GM23338 (cell line): Measurements from ENCODE around the gene CARNS1. TPM values are rescaled to one million over a fixed set of nuclear protein-coding genes. Genes with fewer than 3 reads are reported as not detected.

ENCODE experiments used
- ATAC-seq: fragments of 200-7000 bp; cut with Tn5 transposase; 3 replicates; pipeline ENCODE4 v1.9.1; 2020
- DNase-seq: peaks from one replicate; pipeline ENCODE4 v3.0.0-alpha.2; 2015; ENCODE audit warnings: low spot score
- H2AFZ ChIP-seq: fragments of 200-600 bp; sonication (generic); 2 replicates; pipeline ENCODE4 v1.8.0; 2016; ENCODE audit warnings: antibody characterized with exemption, mild to moderate bottlenecking, moderate library complexity
- H3F3A ChIP-seq: fragments of 200-600 bp; sonication (generic); replicated peaks from 2 replicates; pipeline ENCODE4 v1.8.0; 2017; ENCODE audit warnings: antibody characterized with exemption, mixed run types, low read depth
- H3K27ac ChIP-seq: fragments of 200-600 bp; sonication (generic); 2 replicates; pipeline ENCODE4 v1.6.1; 2016; ENCODE audit warnings: low read depth
- H3K27me3 ChIP-seq: fragments of 200-600 bp; sonication (generic); 2 replicates; pipeline ENCODE4 v1.8.0; 2016; ENCODE audit warnings: mild to moderate bottlenecking, mixed run types, moderate library complexity; ENCODE audit not compliant: insufficient read depth
- H3K36me3 ChIP-seq: fragments of 200-600 bp; sonication (generic); 2 replicates; pipeline ENCODE4 v1.8.0; 2016; ENCODE audit warnings: mild to moderate bottlenecking; ENCODE audit not compliant: insufficient read depth
- H3K4me1 ChIP-seq: fragments of 200-600 bp; sonication (generic); 2 replicates; pipeline ENCODE4 v1.8.0; 2016; ENCODE audit warnings: mild to moderate bottlenecking, moderate library complexity; ENCODE audit not compliant: insufficient read depth
- H3K4me2 ChIP-seq: fragments of 200-600 bp; sonication (generic); 2 replicates; pipeline ENCODE4 v1.7.1; 2017; ENCODE audit warnings: mixed run types
- H3K4me3 ChIP-seq: fragments of 200-600 bp; sonication (generic); 2 replicates; pipeline ENCODE4 v1.6.1; 2016; ENCODE audit warnings: mixed run types
- H3K79me2 ChIP-seq: fragments of 200-600 bp; sonication (generic); replicated peaks from 2 replicates; pipeline ENCODE4 v1.8.0; 2017; ENCODE audit warnings: mild to moderate bottlenecking; ENCODE audit not compliant: insufficient read depth
- H3K9me2 ChIP-seq: fragments of 200-600 bp; sonication (generic); 2 replicates; pipeline ENCODE4 v1.8.0; 2017; ENCODE audit not compliant: insufficient read depth
- H4K20me1 ChIP-seq: fragments of 200-600 bp; sonication (generic); replicated peaks from 2 replicates; pipeline ENCODE4 v1.8.0; 2017; ENCODE audit warnings: mild to moderate bottlenecking; ENCODE audit not compliant: insufficient read depth
- H3K27ac Mint-ChIP-seq: 2 replicates; pipeline ENCODE4 v1.8.0; 2020; ENCODE audit warnings: inconsistent platforms, mild to moderate bottlenecking, moderate library complexity, mixed read lengths
- H3K27me3 Mint-ChIP-seq: 3 replicates; pipeline ENCODE4 v1.8.0; 2022; ENCODE audit warnings: low read depth, mild to moderate bottlenecking, moderate library complexity, mixed read lengths, inconsistent platforms; ENCODE audit not compliant: insufficient read depth, poor library complexity
- H3K36me3 Mint-ChIP-seq: 3 replicates; pipeline ENCODE4 v1.8.0; 2021; ENCODE audit warnings: low read depth, mild to moderate bottlenecking, inconsistent platforms, moderate library complexity, mixed read lengths
- H3K4me1 Mint-ChIP-seq: 3 replicates; pipeline ENCODE4 v1.8.0; 2020; ENCODE audit warnings: mild to moderate bottlenecking, inconsistent platforms, mixed read lengths
- H3K4me3 Mint-ChIP-seq: 3 replicates; pipeline ENCODE4 v1.8.0; 2021; ENCODE audit warnings: moderate library complexity, mild to moderate bottlenecking, inconsistent platforms, mixed read lengths
- H3K9me3 Mint-ChIP-seq: 3 replicates; pipeline ENCODE4 v1.8.0; 2020; ENCODE audit warnings: moderate library complexity, mild to moderate bottlenecking, inconsistent platforms, mixed read lengths
- CREB1 ChIP-seq: fragments of 250-450 bp; sonication (Bioruptor Pico); IDR thresholded peaks from 2 replicates; pipeline ENCODE4 v1.5.0; 2020; ENCODE audit warnings: low read depth, mild to moderate bottlenecking, moderate library complexity
- EZH2 ChIP-seq: fragments of 200-600 bp; sonication (generic); IDR thresholded peaks from one replicate; pipeline ENCODE4 v1.8.0; 2017; ENCODE audit warnings: antibody characterized with exemption, mild to moderate bottlenecking, low read depth; ENCODE audit not compliant: unreplicated experiment
- EZH2phosphoT487 ChIP-seq: fragments of 200-600 bp; sonication (generic); IDR thresholded peaks from one replicate; pipeline ENCODE4 v1.8.1; 2018; ENCODE audit warnings: antibody characterized with exemption; ENCODE audit not compliant: unreplicated experiment
- JUNB ChIP-seq: IDR thresholded peaks from one replicate; pipeline ENCODE4 v1.6.1; 2016; ENCODE audit warnings: antibody characterized with exemption; ENCODE audit not compliant: unreplicated experiment
- NANOG ChIP-seq: IDR thresholded peaks from 2 replicates; pipeline ENCODE4 v1.6.1; 2016; ENCODE audit warnings: antibody characterized with exemption, borderline replicate concordance
- POLR2AphosphoS5 ChIP-seq: IDR thresholded peaks from 2 replicates; pipeline ENCODE4 v1.6.1; 2016; ENCODE audit warnings: antibody characterized with exemption, low read depth
- STAT1 ChIP-seq: IDR thresholded peaks from one replicate; pipeline ENCODE4 v1.6.1; 2016; ENCODE audit warnings: antibody characterized with exemption; ENCODE audit not compliant: unreplicated experiment
- ZNF331 ChIP-seq: fragments of 250-450 bp; sonication (Bioruptor Pico); IDR thresholded peaks from 2 replicates; pipeline ENCODE4 v1.5.0; 2020; ENCODE audit warnings: low read depth, mild to moderate bottlenecking, moderate library complexity
- polyA plus RNA-seq: library from polyadenylated mRNA; unstranded; fragments of >200 nt; fragmentation: Nextera tagmentation; extraction: Ambion mirVana; gene quantifications from 2 replicates; pipeline ENCODE4 v1.2.1, GENCODE V29; 2016
- total RNA-seq: library from RNA; depleted of rRNA; stranded (reverse); fragments of >200 nt; shearing (Covaris generic); gene quantifications from 2 replicates; pipeline ENCODE4 v1.2.3, GENCODE V29; 2014
- TF ChIP-seq, protein P1 (sequence below), 2 experiments: fragments of 200-600 bp in 1 of 2; sonication (generic) in 1 of 2; conservative IDR thresholded peaks; 2 replicates each; pipeline versions ENCODE4 v1.5.1 to v1.6.1; 2016 to 2017; ENCODE audit warnings: antibody characterized with exemption in 2 of 2, low read depth in 2 of 2, mild to moderate bottlenecking in 2 of 2, moderate library complexity in 1 of 2
- TF ChIP-seq, protein P2 (sequence below): IDR thresholded peaks from 2 replicates; pipeline ENCODE4 v1.6.1; 2016; ENCODE audit warnings: antibody characterized with exemption
- TF ChIP-seq, protein P3 (sequence below): fragments of 250-450 bp; sonication (Bioruptor Pico); IDR thresholded peaks from 2 replicates; pipeline ENCODE4 v1.5.0; 2020; ENCODE audit warnings: mild to moderate bottlenecking, moderate library complexity
- TF ChIP-seq, protein P4 (sequence below): IDR thresholded peaks from one replicate; pipeline ENCODE4 v1.6.1; 2018; ENCODE audit warnings: antibody characterized with exemption; ENCODE audit not compliant: unreplicated experiment

Gene CARNS1
- total and polyA plus RNA-seq, 2 experiments from 2014 or later, result 0.52 to 0.76 TPM

DNA sequence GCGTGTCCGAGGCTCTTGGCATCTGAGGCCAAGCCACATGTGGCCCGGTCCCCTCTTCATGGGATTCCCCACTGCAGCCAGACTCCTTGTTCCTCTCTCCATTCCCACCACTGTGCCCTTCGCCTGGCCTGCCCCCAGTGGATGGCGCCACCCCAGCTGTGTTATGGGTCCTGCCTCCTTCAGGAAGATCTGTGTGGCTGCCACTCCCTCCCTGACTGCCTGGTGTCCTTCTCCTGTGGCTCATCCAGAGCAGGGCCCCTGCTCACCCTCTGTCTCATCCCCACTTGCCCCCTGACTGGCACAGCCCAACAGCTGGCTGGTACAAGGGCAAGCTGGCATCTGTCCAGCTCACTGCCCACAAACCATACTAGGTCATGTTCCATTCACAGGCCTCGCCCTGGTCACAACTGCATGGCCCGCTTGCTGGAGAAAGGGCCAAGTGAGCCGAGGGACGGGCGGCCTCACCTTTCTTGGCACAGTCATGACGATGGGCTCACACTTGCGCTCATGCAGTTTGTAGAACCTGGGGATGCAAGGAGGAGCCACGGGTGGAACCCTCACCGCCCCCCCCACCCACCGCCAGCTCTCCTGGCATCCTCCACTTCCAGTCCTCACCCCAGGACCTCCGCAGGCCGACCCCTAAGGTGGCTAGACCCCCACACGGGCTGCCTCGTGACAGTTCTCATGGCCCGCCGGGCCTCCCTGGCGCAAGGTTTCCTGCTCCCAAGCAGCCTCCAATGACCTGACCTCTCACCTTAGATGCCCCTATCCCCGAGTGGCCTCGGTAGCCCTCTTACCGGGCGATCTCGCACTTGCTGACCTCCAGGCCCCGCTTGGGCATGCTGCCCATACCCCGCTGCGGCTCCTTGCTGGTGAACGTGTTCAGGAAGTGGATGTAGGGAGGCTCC lies 24.1 kb downstream of the CARNS1 start:
- peak; percentile 4; the same call in 2 of the 3 replicates for ATAC-seq
- peak overlapping the region; percentile 48; the same call in 1 of the 2 replicates for H3K27ac Mint-ChIP-seq
- Histone ChIP-seq H2AFZ (no peak overlapping the region), H3K4me2 (no peak overlapping the region), H3K27ac (no peak overlapping the region), H3K27me3 (no peaks in the 10 kb centered on the region), H3K4me3 (no peak overlapping the region), H4K20me1 (no peaks in the 10 kb centered on the region), H3F3A (0 out of 2 replicates have a peak, but pooled peaks cover 16% of the 10 kb centered on the region), H3K36me3 (0 out of 2 replicates have a peak, but pooled peaks cover 3% of the 10 kb centered on the region), H3K79me2 (no peaks in the 10 kb centered on the region), H3K9me2 (no peaks in the 10 kb centered on the region), H3K4me1 (peaks cover 17% of the 10 kb centered on the region)
- H3K4me1 Mint-ChIP-seq, result peaks cover 29% of the 10 kb centered on the region
- no peak overlapping the region; the same call in 2 of the 3 replicates for H3K4me3 Mint-ChIP-seq
- peaks cover 15% of the 10 kb centered on the region for H3K27me3 Mint-ChIP-seq
- peaks cover 30% of the 10 kb centered on the region for H3K36me3 Mint-ChIP-seq
- no peak for TF ChIP-seq CREB1 (CRISPR knock-in tag)
- TF ChIP-seq POLR2AphosphoS5, result peak; percentile 34; the same call in 1 of the 2 replicates
- TF ChIP-seq STAT1, result no peak
- no peak for TF ChIP-seq EZH2phosphoT487
- TF ChIP-seq, protein P1, sequence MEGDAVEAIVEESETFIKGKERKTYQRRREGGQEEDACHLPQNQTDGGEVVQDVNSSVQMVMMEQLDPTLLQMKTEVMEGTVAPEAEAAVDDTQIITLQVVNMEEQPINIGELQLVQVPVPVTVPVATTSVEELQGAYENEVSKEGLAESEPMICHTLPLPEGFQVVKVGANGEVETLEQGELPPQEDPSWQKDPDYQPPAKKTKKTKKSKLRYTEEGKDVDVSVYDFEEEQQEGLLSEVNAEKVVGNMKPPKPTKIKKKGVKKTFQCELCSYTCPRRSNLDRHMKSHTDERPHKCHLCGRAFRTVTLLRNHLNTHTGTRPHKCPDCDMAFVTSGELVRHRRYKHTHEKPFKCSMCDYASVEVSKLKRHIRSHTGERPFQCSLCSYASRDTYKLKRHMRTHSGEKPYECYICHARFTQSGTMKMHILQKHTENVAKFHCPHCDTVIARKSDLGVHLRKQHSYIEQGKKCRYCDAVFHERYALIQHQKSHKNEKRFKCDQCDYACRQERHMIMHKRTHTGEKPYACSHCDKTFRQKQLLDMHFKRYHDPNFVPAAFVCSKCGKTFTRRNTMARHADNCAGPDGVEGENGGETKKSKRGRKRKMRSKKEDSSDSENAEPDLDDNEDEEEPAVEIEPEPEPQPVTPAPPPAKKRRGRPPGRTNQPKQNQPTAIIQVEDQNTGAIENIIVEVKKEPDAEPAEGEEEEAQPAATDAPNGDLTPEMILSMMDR (conservative IDR thresholded peaks at IDR 0.05; ENCODE audit: low read depth in 2 of 2), result peak; percentile 43 to 64
- TF ChIP-seq ZNF331, result no peak
- TF ChIP-seq JUNB, result no peak
- no peak for TF ChIP-seq NANOG
- TF ChIP-seq, protein P2, sequence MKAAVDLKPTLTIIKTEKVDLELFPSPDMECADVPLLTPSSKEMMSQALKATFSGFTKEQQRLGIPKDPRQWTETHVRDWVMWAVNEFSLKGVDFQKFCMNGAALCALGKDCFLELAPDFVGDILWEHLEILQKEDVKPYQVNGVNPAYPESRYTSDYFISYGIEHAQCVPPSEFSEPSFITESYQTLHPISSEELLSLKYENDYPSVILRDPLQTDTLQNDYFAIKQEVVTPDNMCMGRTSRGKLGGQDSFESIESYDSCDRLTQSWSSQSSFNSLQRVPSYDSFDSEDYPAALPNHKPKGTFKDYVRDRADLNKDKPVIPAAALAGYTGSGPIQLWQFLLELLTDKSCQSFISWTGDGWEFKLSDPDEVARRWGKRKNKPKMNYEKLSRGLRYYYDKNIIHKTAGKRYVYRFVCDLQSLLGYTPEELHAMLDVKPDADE, result no peak
- no peak for TF ChIP-seq EZH2
- TF ChIP-seq, protein P3, sequence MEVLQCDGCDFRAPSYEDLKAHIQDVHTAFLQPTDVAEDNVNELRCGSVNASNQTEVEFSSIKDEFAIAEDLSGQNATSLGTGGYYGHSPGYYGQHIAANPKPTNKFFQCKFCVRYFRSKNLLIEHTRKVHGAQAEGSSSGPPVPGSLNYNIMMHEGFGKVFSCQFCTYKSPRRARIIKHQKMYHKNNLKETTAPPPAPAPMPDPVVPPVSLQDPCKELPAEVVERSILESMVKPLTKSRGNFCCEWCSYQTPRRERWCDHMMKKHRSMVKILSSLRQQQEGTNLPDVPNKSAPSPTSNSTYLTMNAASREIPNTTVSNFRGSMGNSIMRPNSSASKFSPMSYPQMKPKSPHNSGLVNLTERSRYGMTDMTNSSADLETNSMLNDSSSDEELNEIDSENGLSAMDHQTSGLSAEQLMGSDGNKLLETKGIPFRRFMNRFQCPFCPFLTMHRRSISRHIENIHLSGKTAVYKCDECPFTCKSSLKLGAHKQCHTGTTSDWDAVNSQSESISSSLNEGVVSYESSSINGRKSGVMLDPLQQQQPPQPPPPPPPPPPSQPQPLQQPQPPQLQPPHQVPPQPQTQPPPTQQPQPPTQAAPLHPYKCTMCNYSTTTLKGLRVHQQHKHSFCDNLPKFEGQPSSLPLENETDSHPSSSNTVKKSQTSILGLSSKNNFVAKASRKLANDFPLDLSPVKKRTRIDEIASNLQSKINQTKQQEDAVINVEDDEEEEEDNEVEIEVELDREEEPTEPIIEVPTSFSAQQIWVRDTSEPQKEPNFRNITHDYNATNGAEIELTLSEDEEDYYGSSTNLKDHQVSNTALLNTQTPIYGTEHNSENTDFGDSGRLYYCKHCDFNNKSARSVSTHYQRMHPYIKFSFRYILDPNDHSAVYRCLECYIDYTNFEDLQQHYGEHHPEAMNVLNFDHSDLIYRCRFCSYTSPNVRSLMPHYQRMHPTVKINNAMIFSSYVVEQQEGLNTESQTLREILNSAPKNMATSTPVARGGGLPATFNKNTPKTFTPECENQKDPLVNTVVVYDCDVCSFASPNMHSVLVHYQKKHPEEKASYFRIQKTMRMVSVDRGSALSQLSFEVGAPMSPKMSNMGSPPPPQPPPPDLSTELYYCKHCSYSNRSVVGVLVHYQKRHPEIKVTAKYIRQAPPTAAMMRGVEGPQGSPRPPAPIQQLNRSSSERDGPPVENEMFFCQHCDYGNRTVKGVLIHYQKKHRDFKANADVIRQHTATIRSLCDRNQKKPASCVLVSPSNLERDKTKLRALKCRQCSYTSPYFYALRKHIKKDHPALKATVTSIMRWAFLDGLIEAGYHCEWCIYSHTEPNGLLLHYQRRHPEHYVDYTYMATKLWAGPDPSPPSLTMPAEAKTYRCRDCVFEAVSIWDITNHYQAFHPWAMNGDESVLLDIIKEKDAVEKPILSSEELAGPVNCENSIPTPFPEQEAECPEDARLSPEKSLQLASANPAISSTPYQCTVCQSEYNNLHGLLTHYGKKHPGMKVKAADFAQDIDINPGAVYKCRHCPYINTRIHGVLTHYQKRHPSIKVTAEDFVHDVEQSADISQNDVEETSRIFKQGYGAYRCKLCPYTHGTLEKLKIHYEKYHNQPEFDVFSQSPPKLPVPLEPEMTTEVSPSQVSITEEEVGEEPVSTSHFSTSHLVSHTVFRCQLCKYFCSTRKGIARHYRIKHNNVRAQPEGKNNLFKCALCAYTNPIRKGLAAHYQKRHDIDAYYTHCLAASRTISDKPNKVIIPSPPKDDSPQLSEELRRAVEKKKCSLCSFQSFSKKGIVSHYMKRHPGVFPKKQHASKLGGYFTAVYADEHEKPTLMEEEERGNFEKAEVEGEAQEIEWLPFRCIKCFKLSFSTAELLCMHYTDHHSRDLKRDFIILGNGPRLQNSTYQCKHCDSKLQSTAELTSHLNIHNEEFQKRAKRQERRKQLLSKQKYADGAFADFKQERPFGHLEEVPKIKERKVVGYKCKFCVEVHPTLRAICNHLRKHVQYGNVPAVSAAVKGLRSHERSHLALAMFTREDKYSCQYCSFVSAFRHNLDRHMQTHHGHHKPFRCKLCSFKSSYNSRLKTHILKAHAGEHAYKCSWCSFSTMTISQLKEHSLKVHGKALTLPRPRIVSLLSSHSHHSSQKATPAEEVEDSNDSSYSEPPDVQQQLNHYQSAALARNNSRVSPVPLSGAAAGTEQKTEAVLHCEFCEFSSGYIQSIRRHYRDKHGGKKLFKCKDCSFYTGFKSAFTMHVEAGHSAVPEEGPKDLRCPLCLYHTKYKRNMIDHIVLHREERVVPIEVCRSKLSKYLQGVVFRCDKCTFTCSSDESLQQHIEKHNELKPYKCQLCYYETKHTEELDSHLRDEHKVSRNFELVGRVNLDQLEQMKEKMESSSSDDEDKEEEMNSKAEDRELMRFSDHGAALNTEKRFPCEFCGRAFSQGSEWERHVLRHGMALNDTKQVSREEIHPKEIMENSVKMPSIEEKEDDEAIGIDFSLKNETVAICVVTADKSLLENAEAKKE (CRISPR knock-in tag), result no peak
- TF ChIP-seq, protein P4, sequence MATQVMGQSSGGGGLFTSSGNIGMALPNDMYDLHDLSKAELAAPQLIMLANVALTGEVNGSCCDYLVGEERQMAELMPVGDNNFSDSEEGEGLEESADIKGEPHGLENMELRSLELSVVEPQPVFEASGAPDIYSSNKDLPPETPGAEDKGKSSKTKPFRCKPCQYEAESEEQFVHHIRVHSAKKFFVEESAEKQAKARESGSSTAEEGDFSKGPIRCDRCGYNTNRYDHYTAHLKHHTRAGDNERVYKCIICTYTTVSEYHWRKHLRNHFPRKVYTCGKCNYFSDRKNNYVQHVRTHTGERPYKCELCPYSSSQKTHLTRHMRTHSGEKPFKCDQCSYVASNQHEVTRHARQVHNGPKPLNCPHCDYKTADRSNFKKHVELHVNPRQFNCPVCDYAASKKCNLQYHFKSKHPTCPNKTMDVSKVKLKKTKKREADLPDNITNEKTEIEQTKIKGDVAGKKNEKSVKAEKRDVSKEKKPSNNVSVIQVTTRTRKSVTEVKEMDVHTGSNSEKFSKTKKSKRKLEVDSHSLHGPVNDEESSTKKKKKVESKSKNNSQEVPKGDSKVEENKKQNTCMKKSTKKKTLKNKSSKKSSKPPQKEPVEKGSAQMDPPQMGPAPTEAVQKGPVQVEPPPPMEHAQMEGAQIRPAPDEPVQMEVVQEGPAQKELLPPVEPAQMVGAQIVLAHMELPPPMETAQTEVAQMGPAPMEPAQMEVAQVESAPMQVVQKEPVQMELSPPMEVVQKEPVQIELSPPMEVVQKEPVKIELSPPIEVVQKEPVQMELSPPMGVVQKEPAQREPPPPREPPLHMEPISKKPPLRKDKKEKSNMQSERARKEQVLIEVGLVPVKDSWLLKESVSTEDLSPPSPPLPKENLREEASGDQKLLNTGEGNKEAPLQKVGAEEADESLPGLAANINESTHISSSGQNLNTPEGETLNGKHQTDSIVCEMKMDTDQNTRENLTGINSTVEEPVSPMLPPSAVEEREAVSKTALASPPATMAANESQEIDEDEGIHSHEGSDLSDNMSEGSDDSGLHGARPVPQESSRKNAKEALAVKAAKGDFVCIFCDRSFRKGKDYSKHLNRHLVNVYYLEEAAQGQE, result no peak
- no peaks in the 10 kb centered on the region for H3K9me3 Mint-ChIP-seq
- peak; percentile 61 for DNase-seq
